HepG2 (cell line): ENCODE data around the gene ZBTB8OS. TPM values are rescaled to one million over a fixed set of nuclear protein-coding genes. Genes with fewer than 3 reads are reported as not detected.

Source experiments
- ATAC-seq: fragments of 200-7000 bp; cut with Tn5 transposase; 3 replicates; pipeline ENCODE4 v1.9.1; 2020; ENCODE audit warnings: mild to moderate bottlenecking, moderate library complexity
- BruUV-seq: library from RNA; stranded (reverse); fragments of 400-500 nt; replicated peaks from 2 replicates; lab custom pipeline; 2021; lab: Mats Ljungman, UMichigan
- CTCF ChIA-PET: fragments of 300-600 bp; formaldehyde crosslinking; extraction: SDS; loops from one replicate; lab custom pipeline; 2021; ENCODE audit warnings: low total read pairs, inconsistent platforms, low intra/inter-chr PET ratio; lab: Yijun Ruan, JAX
- POLR2A ChIA-PET: fragments of 350-600 bp; sonication (Branson Sonifier 250); formaldehyde crosslinking; loops from one replicate; lab custom pipeline; 2020; ENCODE audit warnings: antibody characterized with exemption, inconsistent platforms; lab: Yijun Ruan, JAX
- DNase-seq: peaks from one replicate; pipeline ENCODE4 v3.0.0-alpha.2; 2015; ENCODE audit warnings: low spot score
- FAIRE-seq: peaks from 3 replicates; lab custom pipeline; 2011; peaks lifted over from hg19 to GRCh38; lab: Jason Lieb, UNC
- H2AFZ ChIP-seq: one replicate; pipeline ENCODE4 v1.6.1; 2011; ENCODE audit warnings: low read length, inconsistent platforms
- H3K27ac ChIP-seq: fragments of 300-600 bp; 3 replicates; pipeline ENCODE4 v1.8.0; 2011; ENCODE audit warnings: mixed run types, mild to moderate bottlenecking, mixed read lengths, low read length, inconsistent platforms; ENCODE audit not compliant: insufficient read depth; ENCODE audit errors: extremely low read length
- H3K27me3 ChIP-seq, 2 experiments: fragments of 200-600 bp in 1 of 2; 2 replicates in 1 of 2; 3 replicates in 1 of 2; pipeline versions ENCODE4 v1.6.0 to v1.8.0; 2011; ENCODE audit warnings: low read length in 2 of 2, mild to moderate bottlenecking in 2 of 2, moderate library complexity in 2 of 2, inconsistent platforms in 1 of 2; ENCODE audit not compliant: insufficient read depth in 2 of 2, control insufficient read depth in 1 of 2
- H3K36me3 ChIP-seq, 2 experiments: fragments of 200-600 bp in 1 of 2; replicated peaks in 1 of 2; 2 replicates in 1 of 2; 3 replicates in 1 of 2; pipeline versions ENCODE4 v1.5.1 to v1.8.0; 2011; ENCODE audit warnings: low read length in 2 of 2, inconsistent platforms in 1 of 2; ENCODE audit not compliant: insufficient read depth in 2 of 2, control insufficient read depth in 1 of 2
- H3K4me1 ChIP-seq: 2 replicates; pipeline ENCODE4 v1.5.1; 2012; ENCODE audit warnings: low read length, inconsistent platforms; ENCODE audit not compliant: insufficient read depth
- H3K4me2 ChIP-seq: 2 replicates; pipeline ENCODE4 v1.6.0; 2011; ENCODE audit warnings: low read depth, low read length, inconsistent platforms
- H3K4me3 ChIP-seq, 3 experiments: fragments of 200-600 bp in 1 of 3; sonication (generic), shearing (Covaris generic) in 1 of 3; replicated peaks in 1 of 3; 2 replicates each; pipeline ENCODE4 v1.5.1; 2011 to 2016; ENCODE audit warnings: low read length in 3 of 3, inconsistent platforms in 2 of 3, low read depth in 2 of 3, mild to moderate bottlenecking in 2 of 3, control low read depth in 1 of 3, mixed read lengths in 1 of 3; ENCODE audit not compliant: insufficient read depth in 1 of 3
- H3K79me2 ChIP-seq: one replicate; pipeline ENCODE4 v1.6.1; 2011; ENCODE audit warnings: low read length, inconsistent platforms; ENCODE audit not compliant: insufficient read depth
- H3K9ac ChIP-seq: 2 replicates; pipeline ENCODE4 v1.6.0; 2011; ENCODE audit warnings: mild to moderate bottlenecking, low read depth, low read length, inconsistent platforms; ENCODE audit not compliant: insufficient read depth
- H3K9me3 ChIP-seq: 2 replicates; pipeline ENCODE4 v1.5.1; 2012; ENCODE audit warnings: mild to moderate bottlenecking, low read length
- H4K20me1 ChIP-seq: 2 replicates; pipeline ENCODE4 v1.6.0; 2011; ENCODE audit warnings: inconsistent platforms, mild to moderate bottlenecking, low read length, moderate library complexity; ENCODE audit not compliant: insufficient read depth
- ATF7 ChIP-seq, 2 experiments: fragments of 450-650 bp in 1 of 2; sonication (generic) in 1 of 2; formaldehyde crosslinking in 1 of 2; IDR thresholded peaks; 2 replicates each; pipeline versions ENCODE4 v1.4.0 to v1.6.1; 2016 to 2020; ENCODE audit warnings: antibody characterized with exemption in 1 of 2, mild to moderate bottlenecking in 1 of 2, missing genetic modification reagents in 1 of 2
- BORCS8-MEF2B ChIP-seq: sonication (generic); formaldehyde crosslinking; IDR thresholded peaks from 2 replicates; pipeline ENCODE4 v1.8.0; 2022; ENCODE audit warnings: mild to moderate bottlenecking, missing genetic modification reagents
- CEBPG ChIP-seq: IDR thresholded peaks from 2 replicates; pipeline ENCODE4 v1.6.1; 2016
- CSRNP1 ChIP-seq: sonication (generic); formaldehyde crosslinking; IDR thresholded peaks from 2 replicates; pipeline ENCODE4 v1.8.1; 2023; ENCODE audit warnings: mild to moderate bottlenecking, missing genetic modification reagents
- GABPA ChIP-seq, 2 experiments: IDR thresholded peaks; 2 replicates each; pipeline ENCODE4 v1.6.1; 2011 to 2016; ENCODE audit warnings: low read depth in 2 of 2, low read length in 1 of 2, missing biosample characterization in 1 of 2, missing genetic modification characterization in 1 of 2
- HNRNPH1 ChIP-seq: fragments of 200-400 bp; formaldehyde crosslinking; optimal IDR thresholded peaks from 2 replicates; pipeline ENCODE3; 2017; ENCODE audit warnings: mild to moderate bottlenecking, low read depth, low read length
- MLX ChIP-seq: IDR thresholded peaks from 2 replicates; pipeline ENCODE4 v1.6.1; 2016
- PRDM4 ChIP-seq: sonication (generic); formaldehyde crosslinking; IDR thresholded peaks from 2 replicates; pipeline ENCODE4 v1.9.0; 2021; ENCODE audit warnings: missing genetic modification reagents, borderline replicate concordance
- SNAPC2 ChIP-seq: sonication (generic); formaldehyde crosslinking; IDR thresholded peaks from 2 replicates; pipeline ENCODE4 v1.8.1; 2022; ENCODE audit warnings: mild to moderate bottlenecking, missing genetic modification reagents
- ZNF142 ChIP-seq: sonication (generic); formaldehyde crosslinking; IDR thresholded peaks from 2 replicates; pipeline ENCODE4 v1.4.0; 2020; ENCODE audit warnings: missing genetic modification reagents
- ZNF292 ChIP-seq: sonication (generic); formaldehyde crosslinking; IDR thresholded peaks from 2 replicates; pipeline ENCODE4 v1.8.1; 2022; ENCODE audit warnings: mild to moderate bottlenecking, low read depth, missing genetic modification reagents, borderline replicate concordance
- ZNF670 ChIP-seq: sonication (generic); formaldehyde crosslinking; IDR thresholded peaks from 2 replicates; pipeline ENCODE4 v1.8.0; 2022; ENCODE audit warnings: mild to moderate bottlenecking, missing genetic modification reagents, borderline replicate concordance
- ZNF878 ChIP-seq: sonication (generic); formaldehyde crosslinking; IDR thresholded peaks from 2 replicates; pipeline ENCODE4 v1.8.1; 2023; ENCODE audit warnings: mild to moderate bottlenecking, missing genetic modification reagents, moderate library complexity
- WGBS: methylation state at CpG from one replicate; pipeline ENCODE4 v1.1.6; 2017; ENCODE audit warnings: low lambda C conversion rate; 5-methylcytosine and 5-hydroxymethylcytosine counted together
- in situ Hi-C: cut with HindIII; loops from 2 replicates; pipeline ENCODE4 v1.10.0; 2017; ENCODE audit warnings: low pct_unique_long_range_greater_than_20kb; ENCODE audit not compliant: extremely low pct_ligation_motif_present
- intact Hi-C: fragments of 100-400 bp; cut with micrococcal nuclease; formaldehyde crosslinking; loops from one replicate; pipeline ENCODE4 v1.10.0; 2022; ENCODE audit not compliant: unreplicated experiment
- polyA plus RNA-seq, 8 experiments: library from polyadenylated mRNA; depleted of rRNA in 3 of 8; stranded (reverse) in 7 of 8; unstranded in 1 of 8; fragments of >200 nt; fragmentation: Illumina TruSeq in 4 of 8; extraction: Trizol in 4 of 8; gene quantifications; 2 replicates each; pipeline versions ENCODE4 v1.2.1 to v1.2.3, GENCODE V29; 2011 to 2016; ENCODE audit warnings: low read depth in 4 of 8, missing spikeins in 1 of 8, mixed read lengths in 1 of 8; ENCODE audit not compliant: insufficient read depth in 1 of 8
- total RNA-seq, 5 experiments: library from RNA; depleted of rRNA; stranded (reverse); fragments of >200 nt; fragmentation: Illumina TruSeq; extraction: Trizol; gene quantifications; 2 replicates each; pipeline ENCODE4 v1.2.3, GENCODE V29; 2016; ENCODE audit warnings: low read depth in 1 of 5

Gene ZBTB8OS
- total and polyA plus RNA-seq, 2 of the 13 experiments (the other 11 are each of a cell fraction or from before 2014, with no cell fraction given), result 57.7 to 84.8 TPM

- intact Hi-C loops, result no loop called here
- TF ChIP-seq ATF7 (IDR thresholded peaks at IDR 0.05) (no peak), ATF7 (CRISPR knock-in tag; IDR thresholded peaks at IDR 0.05) (no peak), ZNF878 (CRISPR knock-in tag) (0 out of 2 replicates have a peak, but pooled peaks have one; percentile 61), ZNF670 (CRISPR knock-in tag) (0 out of 2 replicates have a peak, but pooled peaks have one; percentile 40), CEBPG (peak; percentile 6; the same call in 1 of the 2 replicates), MLX (CRISPR knock-in tag) (no peak), ZNF142 (0 out of 2 replicates have a peak, but pooled peaks have one; percentile 5), CSRNP1 (CRISPR knock-in tag) (0 out of 2 replicates have a peak, but pooled peaks have one; percentile 17), HNRNPH1 (no peak), ZNF292 (no peak), SNAPC2 (CRISPR knock-in tag) (0 out of 2 replicates have a peak, but pooled peaks have one; percentile 29), PRDM4 (no peak), GABPA (IDR thresholded peaks at IDR 0.05; ENCODE audit: low read depth, low read length) (no peak), GABPA (CRISPR knock-in tag; IDR thresholded peaks at IDR 0.05; ENCODE audit: low read depth) (no peak), BORCS8-MEF2B (CRISPR knock-in tag) (0 out of 2 replicates have a peak, but pooled peaks have one; percentile 10)
Measured at GRCh38 chr1:32611859-32612188, 38.5 kb downstream of the ZBTB8OS start.

More at GRCh38 chr1:32611859-32612188, 38.5 kb downstream of the ZBTB8OS start:
- CTCF ChIA-PET, result no interaction called here
- FAIRE-seq (no peak), DNase-seq (no peak), ATAC-seq (no peak)
- no peak overlapping the region for H2AFZ ChIP-seq
- 7% methylated on average over 7 of the region's 12 CpGs for WGBS
- no peaks in the 10 kb centered on the region for H3K79me2 ChIP-seq
- H3K27me3 ChIP-seq, result no peaks in the 10 kb centered on the region; a peak in 1 of 5 replicates
- no TSS peak for BruUV-seq
- H4K20me1 ChIP-seq, result no peaks in the 10 kb centered on the region
- H3K27ac ChIP-seq, result peak overlapping the region; percentile 73
- peak overlapping the region; percentile 79 for H3K9ac ChIP-seq
- H3K9me3 ChIP-seq, result no peaks in the 10 kb centered on the region
- in situ Hi-C loops, result no loop called here
- POLR2A ChIA-PET, result interaction anchor here (1.0 to 1.8 kb wide), 6 partner anchors 11 to 598 kb away, joined by 3 to 6 read pairs (median 4); partner anchors contain the start of genes KHDRBS1, RBBP4 and ZBTB8OS
- peaks cover 15% of the 10 kb centered on the region for H3K4me1 ChIP-seq
- H3K4me3 ChIP-seq, result peak overlapping the region; percentile 74 to 90 (median 74)
- H3K4me2 ChIP-seq, result peak overlapping the region; percentile 97
- H3K36me3 ChIP-seq, result no peaks in the 10 kb centered on the region
